Myocyte (in vitro differentiated cells): ENCODE measurements around the gene YPEL3. TPM values are rescaled to one million over a fixed set of nuclear protein-coding genes. Genes with fewer than 3 reads are reported as not detected.

Source experiments
- DNase-seq: peaks from one replicate; pipeline ENCODE4 v3.0.0-alpha.2; 2012; ENCODE audit warnings: low read depth
- total RNA-seq: library from RNA; depleted of rRNA; stranded (reverse); fragments of >200 nt; gene quantifications from 2 replicates; pipeline ENCODE4 v1.2.3, GENCODE V29; 2014

The YPEL3 gene
- total RNA-seq, 1 donor from 2014 or later, result 41.3 TPM

DNA sequence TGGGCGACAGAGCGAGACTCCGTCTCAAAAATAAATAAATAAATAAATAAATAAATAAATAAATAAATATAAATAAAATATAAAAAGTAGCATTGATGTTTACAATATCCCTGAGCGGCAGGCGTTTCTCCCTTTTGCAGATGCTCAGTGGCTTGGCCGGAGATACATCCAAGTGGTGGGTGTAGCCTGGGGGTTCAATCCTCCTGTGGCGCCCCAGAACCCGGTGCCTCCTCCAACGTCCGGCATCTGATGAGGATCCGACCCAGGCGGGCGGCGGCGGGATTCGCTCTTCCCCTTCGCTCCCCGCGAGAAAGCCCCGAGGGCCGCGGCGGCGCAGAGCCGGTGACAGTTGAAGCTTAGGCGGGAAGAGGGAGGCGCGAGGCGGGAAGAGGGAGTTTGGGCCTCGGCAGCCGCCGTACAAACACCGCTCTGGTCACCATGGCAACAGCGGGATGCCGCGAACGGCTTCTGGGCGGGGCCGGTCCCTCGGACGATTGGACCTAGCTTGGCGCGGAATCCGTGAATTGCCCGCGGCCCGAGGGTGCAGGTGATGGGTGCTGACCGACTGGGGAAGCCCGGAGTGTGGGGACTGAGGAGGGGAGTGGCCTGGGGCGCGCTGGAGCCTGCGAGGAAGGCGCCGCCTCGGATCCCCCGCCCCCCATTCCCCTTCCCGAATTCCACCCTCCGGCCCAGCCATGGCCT lies 43.2 kb downstream of the YPEL3 start:
- peak; percentile 91 for DNase-seq

DNA sequence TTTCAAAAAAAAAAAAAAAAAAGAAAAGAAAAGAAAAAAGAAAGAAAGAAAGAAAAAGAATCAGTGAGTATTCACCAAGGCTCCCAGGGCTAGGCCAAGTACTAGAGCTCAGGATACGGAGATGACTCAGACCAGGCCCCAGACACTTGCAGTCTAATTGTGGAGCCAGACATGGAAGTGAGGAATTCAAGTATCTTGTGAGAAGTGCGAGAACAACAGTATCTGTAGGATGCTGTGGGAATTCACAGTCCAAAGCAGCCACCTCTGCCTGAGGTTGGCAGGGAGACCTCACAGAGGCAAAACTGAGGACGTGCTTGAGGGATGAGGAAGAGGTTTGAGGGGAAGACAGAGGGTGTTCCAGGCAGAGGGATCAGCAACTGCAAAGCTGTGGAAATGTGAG lies 44.5 kb downstream of the YPEL3 start:
- no peak for DNase-seq

DNA sequence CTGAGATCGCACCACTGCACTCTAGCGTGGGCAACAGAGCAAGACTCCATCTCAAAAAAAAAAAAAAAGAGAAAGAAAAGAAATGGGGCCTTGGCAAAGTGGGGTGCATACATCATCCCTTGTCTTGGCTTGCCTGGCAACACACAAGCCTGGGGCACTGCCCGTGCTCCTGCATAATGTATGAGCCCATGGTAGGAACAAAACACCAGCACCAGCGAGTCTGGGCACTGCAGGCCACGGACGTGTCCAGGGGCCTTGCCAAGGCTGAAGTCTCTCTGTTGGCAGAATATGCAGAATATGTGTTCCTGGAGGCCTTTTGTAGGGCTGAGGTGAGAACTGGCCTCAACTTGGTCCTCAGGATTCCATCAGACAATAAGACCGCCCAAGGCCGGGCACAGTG lies 46.1 kb downstream of the YPEL3 start:
- no peak for DNase-seq

DNA sequence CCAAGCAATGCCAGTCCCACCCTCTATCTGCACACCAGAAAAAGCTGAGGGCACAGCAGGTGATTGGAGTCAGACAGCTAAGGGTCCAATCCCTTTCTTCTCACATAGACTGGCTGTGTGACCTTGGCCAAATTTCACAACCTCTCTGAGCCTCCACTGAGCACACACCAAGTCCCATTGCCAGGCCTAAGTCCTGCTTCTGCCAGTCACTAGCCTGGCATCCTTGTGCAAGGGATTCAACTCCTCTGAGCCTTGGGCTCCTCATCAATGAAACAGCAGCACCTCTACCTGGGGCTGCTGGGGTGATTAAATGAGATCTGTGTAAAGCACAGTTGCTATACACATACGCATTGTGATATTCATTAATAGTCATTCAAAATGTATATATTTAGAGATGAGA lies 49.4 kb downstream of the YPEL3 start:
- DNase-seq, result no peak

DNA sequence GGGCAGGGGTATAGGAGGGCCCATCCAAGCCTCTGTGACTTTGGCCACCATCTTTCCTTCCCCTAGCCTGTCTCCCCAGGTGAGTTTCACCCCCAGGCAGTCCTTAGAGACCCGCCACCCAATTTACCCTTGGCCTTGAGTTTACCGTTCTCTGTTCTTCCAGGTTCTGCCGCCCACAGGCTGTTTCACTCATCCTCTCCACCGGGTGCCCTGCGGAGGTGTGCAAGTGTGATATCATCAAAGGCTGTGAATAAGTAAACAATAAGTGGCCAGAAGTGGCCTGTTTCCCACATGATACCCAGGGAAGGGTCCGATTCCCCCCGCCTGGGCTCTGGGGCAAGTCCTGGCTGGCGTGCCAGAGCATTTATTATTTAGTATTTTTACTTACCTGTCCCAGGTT lies 49.8 kb downstream of the YPEL3 start:
- no peak for DNase-seq

Other genes with a start within 250 kb of the YPEL3 start
- gene CDIPT, start 233.0 kb downstream of the YPEL3 start, total RNA-seq, result 47.2 and 53.9 TPM in 2 replicates
- gene SEZ6L2, start 196.7 kb downstream of the YPEL3 start, total RNA-seq, result 6.4 and 11.8 TPM in 2 replicates
- 3.9 and 4.0 TPM in 2 replicates for gene ASPHD1, start 195.7 kb downstream of the YPEL3 start, total RNA-seq
- 6.8 and 9.3 TPM in 2 replicates for gene KCTD13, start 170.0 kb downstream of the YPEL3 start, total RNA-seq
- gene TMEM219, start 134.1 kb downstream of the YPEL3 start, total RNA-seq, result 89.8 and 92.2 TPM in 2 replicates
- 49.9 and 75.7 TPM in 2 replicates for gene TAOK2, start 122.3 kb downstream of the YPEL3 start, total RNA-seq
- 11.9 and 12.7 TPM in 2 replicates for gene HIRIP3, start 100.6 kb downstream of the YPEL3 start, total RNA-seq
- gene INO80E, start 100.0 kb downstream of the YPEL3 start, total RNA-seq, result 43.8 and 97.6 TPM in 2 replicates
- gene DOC2A, start 85.2 kb downstream of the YPEL3 start, total RNA-seq, result not detected in 2 replicates
- gene C16orf92, start 73.0 kb downstream of the YPEL3 start, total RNA-seq, result not detected in 2 replicates
- 0.21 and 1.0 TPM in 2 replicates for gene TLCD3B, start 64.9 kb downstream of the YPEL3 start, total RNA-seq
- 2,927 and 3,693 TPM in 2 replicates for gene ALDOA, start 30.5 kb downstream of the YPEL3 start, total RNA-seq
- gene PPP4C, start 20.2 kb downstream of the YPEL3 start, total RNA-seq, result 79.8 and 80.3 TPM in 2 replicates
- gene TBX6, start 4.3 kb downstream of the YPEL3 start, total RNA-seq, result 0.45 and 1.4 TPM in 2 replicates
- 0.24 and 0.47 TPM in 2 replicates for gene GDPD3, start 17.3 kb upstream of the YPEL3 start, total RNA-seq
- 13.7 and 20.9 TPM in 2 replicates for gene MAPK3, start 27.0 kb upstream of the YPEL3 start, total RNA-seq
- gene CORO1A, start 87.4 kb upstream of the YPEL3 start, total RNA-seq, result 0.21 and 1.5 TPM in 2 replicates
- gene BOLA2B, start 97.5 kb upstream of the YPEL3 start, total RNA-seq, result 66.2 and 236 TPM in 2 replicates
- 12.7 and 26.6 TPM in 2 replicates for gene SLX1A, start 97.7 kb upstream of the YPEL3 start, total RNA-seq
- gene SULT1A3, start 103.0 kb upstream of the YPEL3 start, total RNA-seq, result 1.3 and 3.0 TPM in 2 replicates
- 1.7 and 2.4 TPM in 2 replicates for gene NPIPB13, start 152.3 kb upstream of the YPEL3 start, total RNA-seq